AG09309 (cell line): Measurements from ENCODE around the gene DNM3.

Experiments used
- DNase-seq: peaks from one replicate; pipeline ENCODE4 v3.0.0-alpha.2; 2010; ENCODE audit warnings: low read depth
- H3K4me3 ChIP-seq: 2 replicates; pipeline ENCODE4 v1.5.1; 2011; ENCODE audit warnings: mild to moderate bottlenecking, low read depth, low read length, moderate library complexity; ENCODE audit not compliant: control insufficient read depth
- TF ChIP-seq, protein P1 (sequence below): IDR thresholded peaks from 2 replicates; pipeline ENCODE4 v1.5.1; 2011; ENCODE audit warnings: mild to moderate bottlenecking, low read depth, low read length, inconsistent platforms; ENCODE audit not compliant: insufficient read depth, control insufficient read depth; ENCODE audit errors: missing control alignments

DNM3 gene

DNA sequence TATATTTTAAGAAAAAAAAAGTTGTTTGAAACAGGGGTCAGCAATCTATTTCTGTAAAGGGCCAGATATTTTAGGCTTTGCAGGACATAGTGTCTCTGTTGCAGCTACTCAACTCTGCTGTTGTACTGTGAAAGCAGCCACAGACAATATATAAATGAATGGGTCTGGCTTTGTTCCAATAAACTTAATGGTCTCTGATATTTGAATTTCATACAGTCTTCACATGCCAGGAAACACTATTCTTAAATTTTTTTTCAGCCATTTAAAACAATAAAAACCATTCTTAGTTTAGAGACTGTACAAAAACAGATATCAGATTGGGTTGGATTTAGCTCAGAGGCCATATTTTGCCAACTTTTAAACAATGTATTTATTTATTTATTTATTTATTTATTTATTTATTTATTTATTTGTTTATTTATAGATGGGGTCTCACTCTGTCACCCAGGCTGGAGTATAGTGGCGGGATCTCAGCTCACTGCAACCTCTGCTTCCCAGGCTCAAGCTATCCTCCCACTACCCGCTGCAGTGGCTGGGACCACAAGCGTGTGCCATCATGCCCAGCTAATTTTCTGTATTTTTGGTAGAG, 102.8 kb downstream of the DNM3 start:
- TF ChIP-seq, protein P1, sequence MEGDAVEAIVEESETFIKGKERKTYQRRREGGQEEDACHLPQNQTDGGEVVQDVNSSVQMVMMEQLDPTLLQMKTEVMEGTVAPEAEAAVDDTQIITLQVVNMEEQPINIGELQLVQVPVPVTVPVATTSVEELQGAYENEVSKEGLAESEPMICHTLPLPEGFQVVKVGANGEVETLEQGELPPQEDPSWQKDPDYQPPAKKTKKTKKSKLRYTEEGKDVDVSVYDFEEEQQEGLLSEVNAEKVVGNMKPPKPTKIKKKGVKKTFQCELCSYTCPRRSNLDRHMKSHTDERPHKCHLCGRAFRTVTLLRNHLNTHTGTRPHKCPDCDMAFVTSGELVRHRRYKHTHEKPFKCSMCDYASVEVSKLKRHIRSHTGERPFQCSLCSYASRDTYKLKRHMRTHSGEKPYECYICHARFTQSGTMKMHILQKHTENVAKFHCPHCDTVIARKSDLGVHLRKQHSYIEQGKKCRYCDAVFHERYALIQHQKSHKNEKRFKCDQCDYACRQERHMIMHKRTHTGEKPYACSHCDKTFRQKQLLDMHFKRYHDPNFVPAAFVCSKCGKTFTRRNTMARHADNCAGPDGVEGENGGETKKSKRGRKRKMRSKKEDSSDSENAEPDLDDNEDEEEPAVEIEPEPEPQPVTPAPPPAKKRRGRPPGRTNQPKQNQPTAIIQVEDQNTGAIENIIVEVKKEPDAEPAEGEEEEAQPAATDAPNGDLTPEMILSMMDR: no peak
- H3K4me3 ChIP-seq: no peak overlapping the region
- no peak for DNase-seq

DNA sequence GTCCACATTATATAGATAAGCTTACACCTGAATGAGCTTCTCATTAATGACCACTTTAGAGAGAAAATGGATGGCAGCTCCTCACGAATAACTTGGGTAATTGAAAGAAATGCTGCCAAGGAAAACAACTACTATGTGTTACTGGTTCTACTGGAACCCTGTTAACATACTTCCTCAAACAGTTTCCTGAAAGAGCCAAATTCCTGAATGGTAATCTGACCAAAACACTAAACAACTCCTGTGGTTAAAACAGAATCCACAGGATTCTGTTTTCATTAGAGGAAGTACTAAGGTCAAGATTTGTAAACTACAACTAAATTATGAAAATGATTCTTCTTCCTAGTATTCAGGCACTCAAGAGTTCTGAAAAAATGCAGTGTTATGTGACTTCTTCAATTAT, 107.2 kb downstream of the DNM3 start:
- DNase-seq: no peak
- TF ChIP-seq, protein P1: no peak
- no peak overlapping the region for H3K4me3 ChIP-seq

DNA sequence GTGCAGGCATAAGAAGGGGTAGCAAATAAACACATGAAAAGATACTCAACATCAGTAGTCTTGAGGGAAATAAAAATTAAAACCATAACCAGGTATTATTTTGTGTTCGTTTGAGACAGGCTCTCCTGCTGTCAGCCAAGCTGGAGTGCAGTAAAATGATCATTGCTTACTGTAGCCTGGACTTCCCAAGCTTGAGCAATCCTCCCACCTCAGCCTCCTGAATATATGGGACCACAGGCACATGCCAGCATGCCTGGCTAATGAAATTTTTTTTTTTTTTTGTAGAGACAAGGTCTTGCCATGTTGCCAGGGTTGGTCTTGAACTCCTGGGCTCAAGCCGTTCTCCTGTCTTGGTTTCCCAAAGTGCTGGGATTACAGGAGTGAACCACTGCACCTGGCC, 108.0 kb downstream of the DNM3 start:
- H3K4me3 ChIP-seq: no peak overlapping the region
- DNase-seq: no peak
- TF ChIP-seq, protein P1: no peak

DNA sequence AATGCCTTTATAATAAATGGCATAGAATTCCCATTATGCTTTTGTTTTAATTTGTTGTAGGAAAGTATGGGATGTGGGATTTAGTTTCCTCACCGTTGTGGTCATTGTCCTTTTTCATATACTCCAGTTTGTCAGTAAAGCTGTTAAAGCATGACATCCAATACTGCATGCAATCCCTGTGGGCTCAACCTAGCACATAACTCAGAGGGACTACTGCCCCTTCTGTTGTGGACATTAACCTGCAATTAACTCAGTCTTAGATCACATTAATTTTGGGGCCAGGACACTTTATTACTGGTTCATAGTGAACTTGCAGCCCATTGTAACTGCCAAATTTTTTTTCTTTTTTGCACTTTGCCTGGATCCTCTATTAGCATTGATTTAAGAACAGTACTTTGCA, 112.5 kb downstream of the DNM3 start:
- DNase-seq: no peak
- TF ChIP-seq, protein P1: no peak

DNA sequence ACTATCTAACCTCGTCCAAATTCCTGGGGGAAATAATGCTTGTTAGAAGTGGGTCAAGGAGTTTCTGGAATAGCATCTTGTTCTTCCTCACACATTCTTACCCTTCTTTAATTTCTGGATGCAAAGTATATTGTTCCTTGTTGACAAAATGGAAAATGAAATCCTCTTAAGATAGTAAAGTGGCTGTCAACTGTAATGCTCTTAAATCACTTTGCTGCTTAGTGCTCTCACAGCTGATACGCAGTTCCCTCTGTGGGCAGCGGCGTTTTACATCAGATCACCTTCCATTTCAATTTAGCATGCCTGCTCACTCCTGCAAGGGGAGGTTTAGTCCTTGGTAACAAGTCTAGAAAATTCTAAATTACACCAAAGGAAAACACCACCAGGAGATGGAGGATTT, 113.1 kb downstream of the DNM3 start:
- H3K4me3 ChIP-seq: no peak overlapping the region
- DNase-seq: no peak
- TF ChIP-seq, protein P1: no peak

More for the DNA sequence above, 112.5 kb downstream of the DNM3 start:
- no peak overlapping the region for H3K4me3 ChIP-seq

GRCh38 chr1:171961861-171962260, 120.6 kb downstream of the DNM3 start:
- no peak overlapping the region for H3K4me3 ChIP-seq
- DNase-seq: no peak
- TF ChIP-seq, protein P1: no peak

DNA sequence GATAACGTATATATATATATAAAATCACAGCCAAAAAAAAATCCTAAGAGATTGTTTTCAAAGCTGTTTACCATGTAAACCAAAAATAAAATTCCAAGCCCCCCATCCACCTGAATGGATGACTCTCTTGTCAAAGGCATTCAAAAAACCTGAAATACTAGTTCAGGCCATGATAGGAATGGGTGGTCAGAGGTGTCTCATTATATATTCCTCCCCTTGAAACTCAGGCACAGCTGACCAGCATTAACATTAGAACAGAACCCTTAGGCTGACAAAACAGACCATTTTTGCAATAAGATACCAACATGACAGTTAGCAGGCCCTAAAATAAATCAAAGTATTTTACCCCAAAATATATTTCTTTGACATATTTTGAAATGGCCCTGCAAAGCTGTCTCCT, 122.5 kb downstream of the DNM3 start:
- TF ChIP-seq, protein P1: no peak

More for the DNA sequence above, 122.5 kb downstream of the DNM3 start:
- no peak overlapping the region for H3K4me3 ChIP-seq
- no peak for DNase-seq
